Neuronal stem cell (in vitro differentiated cells): Measurements from ENCODE around the gene MARCHF6.

Source experiments
- DNase-seq: peaks from one replicate; pipeline ENCODE4 v3.0.0-alpha.2; 2013; ENCODE audit warnings: low spot score
- H2AFZ ChIP-seq: one replicate; pipeline ENCODE4 v1.6.1; 2013; ENCODE audit warnings: mild to moderate bottlenecking, low read length, inconsistent platforms
- H2AK5ac ChIP-seq: 2 replicates; pipeline ENCODE4 v1.6.1; 2013; ENCODE audit warnings: low read depth, mild to moderate bottlenecking, inconsistent platforms, low read length, moderate library complexity, mixed read lengths
- H2BK120ac ChIP-seq: 2 replicates; pipeline ENCODE4 v1.6.1; 2013; ENCODE audit warnings: low read depth, mild to moderate bottlenecking, inconsistent platforms, low read length, moderate library complexity, mixed read lengths
- H2BK12ac ChIP-seq: one replicate; pipeline ENCODE4 v1.6.1; 2013; ENCODE audit warnings: low read length, inconsistent platforms
- H2BK15ac ChIP-seq: 2 replicates; pipeline ENCODE4 v1.6.1; 2013; ENCODE audit warnings: mild to moderate bottlenecking, low read length, inconsistent platforms, mixed read lengths
- H2BK5ac ChIP-seq: one replicate; pipeline ENCODE4 v1.6.1; 2013; ENCODE audit warnings: inconsistent platforms, mild to moderate bottlenecking, low read length, moderate library complexity
- H3K14ac ChIP-seq: one replicate; pipeline ENCODE4 v1.6.1; 2013; ENCODE audit warnings: low read length, inconsistent platforms
- H3K18ac ChIP-seq: 2 replicates; pipeline ENCODE4 v1.6.1; 2013; ENCODE audit warnings: low read length, inconsistent platforms
- H3K23ac ChIP-seq: 2 replicates; pipeline ENCODE4 v1.6.1; 2013; ENCODE audit warnings: low read depth, mild to moderate bottlenecking, mixed read lengths, low read length, inconsistent platforms; ENCODE audit not compliant: poor library complexity
- H3K27ac ChIP-seq: replicated peaks from 3 replicates; pipeline ENCODE4 v1.5.1; 2013; ENCODE audit warnings: low read length, inconsistent platforms
- H3K27me3 ChIP-seq, 3 experiments: 2 replicates each; pipeline ENCODE4 v1.6.1; 2013; ENCODE audit warnings: low read length in 3 of 3, mild to moderate bottlenecking in 2 of 3, inconsistent platforms in 1 of 3, low read depth in 1 of 3, mixed read lengths in 1 of 3, moderate library complexity in 1 of 3; ENCODE audit not compliant: control insufficient read depth in 3 of 3, insufficient read depth in 3 of 3
- H3K36me3 ChIP-seq, 2 donors: replicated peaks in 1 of 2; 2 replicates each; pipeline ENCODE4 v1.6.1; 2013; ENCODE audit warnings: low read length in 2 of 2; ENCODE audit not compliant: control insufficient read depth in 2 of 2, insufficient read depth in 2 of 2
- H3K4ac ChIP-seq: 2 replicates; pipeline ENCODE4 v1.6.1; 2013; ENCODE audit warnings: inconsistent platforms, mild to moderate bottlenecking, low read length, moderate library complexity
- H3K4me1 ChIP-seq, 2 donors: 1 replicate in 1 of 2; 2 replicates in 1 of 2; pipeline ENCODE4 v1.6.1; 2013; ENCODE audit warnings: low read length in 2 of 2, low read depth in 1 of 2; ENCODE audit not compliant: control insufficient read depth in 2 of 2, insufficient read depth in 1 of 2
- H3K4me2 ChIP-seq: one replicate; pipeline ENCODE4 v1.6.1; 2013; ENCODE audit warnings: mild to moderate bottlenecking, low read length, inconsistent platforms; ENCODE audit not compliant: insufficient read depth, poor library complexity, severe bottlenecking
- H3K4me3 ChIP-seq, 2 donors: 2 replicates each; pipeline ENCODE4 v1.5.1; 2013; ENCODE audit warnings: low read length in 2 of 2, mild to moderate bottlenecking in 2 of 2, inconsistent platforms in 1 of 2, moderate library complexity in 1 of 2
- H3K79me1 ChIP-seq: one replicate; pipeline ENCODE4 v1.6.1; 2013; ENCODE audit warnings: low read depth, mild to moderate bottlenecking, inconsistent platforms, low read length, moderate library complexity
- H3K9ac ChIP-seq: one replicate; pipeline ENCODE4 v1.6.1; 2013; ENCODE audit warnings: mild to moderate bottlenecking, low read depth, low read length, inconsistent platforms; ENCODE audit not compliant: poor library complexity
- H3K9me3 ChIP-seq, 2 donors: replicated peaks in 1 of 2; 2 replicates each; pipeline versions ENCODE3 to v1.6.1; 2013; ENCODE audit warnings: low read length in 2 of 2, mild to moderate bottlenecking in 2 of 2, inconsistent platforms in 1 of 2, low read depth in 1 of 2, mixed read lengths in 1 of 2, moderate library complexity in 1 of 2; ENCODE audit not compliant: control insufficient read depth in 2 of 2, insufficient read depth in 1 of 2
- H4K8ac ChIP-seq: one replicate; pipeline ENCODE4 v1.6.1; 2013; ENCODE audit warnings: low read depth, mild to moderate bottlenecking, inconsistent platforms, low read length, moderate library complexity
- H4K91ac ChIP-seq: one replicate; pipeline ENCODE4 v1.6.1; 2013; ENCODE audit warnings: low read length, low read depth, mild to moderate bottlenecking, inconsistent platforms; ENCODE audit not compliant: poor library complexity
- WGBS, 2 donors: extraction: QIAGEN DNeasy Blood & Tissue Kit; methylation state at CpG; one replicate each; pipeline ENCODE4 v1.1.7; 2013; ENCODE audit warnings: missing lambda C conversion rate in 2 of 2, mixed read lengths in 1 of 2; ENCODE audit not compliant: insufficient read length in 2 of 2, insufficient replicate concordance in 1 of 2; ENCODE audit errors: extremely low coverage in 2 of 2; 5-methylcytosine and 5-hydroxymethylcytosine counted together

MARCHF6 gene

DNA sequence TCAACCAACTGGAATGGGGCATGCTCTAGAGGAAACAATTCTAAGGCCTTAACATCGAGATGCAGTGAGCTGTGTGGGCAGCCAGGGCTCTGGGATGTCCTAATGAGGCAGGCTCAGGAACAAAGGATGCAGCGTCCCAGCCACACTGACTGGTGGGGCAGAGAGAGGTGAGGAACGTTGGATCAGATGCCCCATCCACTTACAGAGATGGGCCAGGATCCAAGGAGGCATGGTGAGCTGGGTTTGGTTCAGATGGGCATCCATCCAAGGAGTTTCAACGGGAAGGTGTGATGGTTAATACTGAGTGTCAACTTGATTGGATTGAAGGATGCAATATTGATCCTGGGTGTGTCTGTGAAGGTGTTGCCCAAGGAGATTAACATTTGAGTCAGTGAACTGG is 15.5 kb upstream of the MARCHF6 start:
- Histone ChIP-seq H4K91ac (no peak overlapping the region), H3K9ac (no peak overlapping the region), H2BK120ac (no peak overlapping the region), H3K4me3 (no peak overlapping the region), H3K9me3 (peaks cover 2 to 4% of the 10 kb centered on the region in 2 donors), H3K14ac (peak overlapping the region; percentile 25), H4K8ac (no peak overlapping the region), H2BK12ac (peak overlapping the region; percentile 69), H2AFZ (peak overlapping the region; percentile 84), H2BK15ac (no peak overlapping the region), H3K4me1 (peaks cover 15% of the 10 kb centered on the region in 2 donors), H2BK5ac (no peak overlapping the region), H3K27me3 (peaks cover 0 to 15% (median 7%) of the 10 kb centered on the region in 3 experiments), H3K27ac (no peak overlapping the region), H3K36me3 (peaks cover 0 to 3% of the 10 kb centered on the region in 2 donors), H3K4ac (no peak overlapping the region), H3K23ac (no peak overlapping the region), H3K79me1 (no peaks in the 10 kb centered on the region), H2AK5ac (peak overlapping the region; percentile 6), H3K18ac (peak overlapping the region; percentile 35), H3K4me2 (no peak overlapping the region)
- WGBS, 2 donors, result no CpG with 5 or more reads among the region's 4 CpGs
- no peak for DNase-seq

DNA sequence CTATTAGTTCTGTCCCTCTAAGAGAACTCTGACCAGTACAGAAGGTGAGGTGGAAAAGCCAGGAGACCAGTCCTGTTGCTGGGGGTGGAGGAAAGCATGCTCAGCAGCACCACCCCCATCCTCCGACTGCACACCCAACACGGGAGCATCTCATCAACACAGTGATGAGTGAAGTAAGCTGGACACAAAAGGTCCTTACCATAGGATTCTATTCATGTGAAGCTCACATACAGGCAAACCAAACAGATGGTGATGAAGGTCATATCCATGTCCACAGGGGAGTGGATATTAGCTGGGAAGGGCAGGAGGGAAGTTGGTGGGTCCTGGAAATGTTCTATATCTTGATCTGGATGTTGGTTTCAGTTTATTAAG is 14.8 kb upstream of the MARCHF6 start:
- no peak overlapping the region for H3K14ac ChIP-seq
- H3K9ac ChIP-seq, result no peak overlapping the region
- H3K9me3 ChIP-seq, result peaks cover 2 to 4% of the 10 kb centered on the region in 2 donors
- H3K27ac ChIP-seq, result no peak overlapping the region
- H3K4me1 ChIP-seq, result peaks cover 15% of the 10 kb centered on the region in 2 donors
- H2BK5ac ChIP-seq, result no peak overlapping the region
- peak overlapping the region; percentile 84 for H2AFZ ChIP-seq
- H4K91ac ChIP-seq, result no peak overlapping the region
- no peak overlapping the region for H3K18ac ChIP-seq
- no peak for DNase-seq
- no peak overlapping the region for H3K4me2 ChIP-seq
- H2BK15ac ChIP-seq, result no peak overlapping the region
- no peak overlapping the region for H2BK12ac ChIP-seq
- no peak overlapping the region for H2BK120ac ChIP-seq
- peaks cover 0 to 4% of the 10 kb centered on the region in 2 donors for H3K36me3 ChIP-seq
- no peak overlapping the region for H2AK5ac ChIP-seq
- H3K4me3 ChIP-seq, result peak overlapping the region in 1 of 2 donors; percentile 34
- no peaks in the 10 kb centered on the region for H3K79me1 ChIP-seq
- H3K4ac ChIP-seq, result no peak overlapping the region
- no peak overlapping the region for H4K8ac ChIP-seq
- WGBS, 2 donors, result no CpG with 5 or more reads among the region's 2 CpGs
- no peak overlapping the region for H3K23ac ChIP-seq
- peaks cover 0 to 8% (median 3%) of the 10 kb centered on the region in 3 experiments for H3K27me3 ChIP-seq

DNA sequence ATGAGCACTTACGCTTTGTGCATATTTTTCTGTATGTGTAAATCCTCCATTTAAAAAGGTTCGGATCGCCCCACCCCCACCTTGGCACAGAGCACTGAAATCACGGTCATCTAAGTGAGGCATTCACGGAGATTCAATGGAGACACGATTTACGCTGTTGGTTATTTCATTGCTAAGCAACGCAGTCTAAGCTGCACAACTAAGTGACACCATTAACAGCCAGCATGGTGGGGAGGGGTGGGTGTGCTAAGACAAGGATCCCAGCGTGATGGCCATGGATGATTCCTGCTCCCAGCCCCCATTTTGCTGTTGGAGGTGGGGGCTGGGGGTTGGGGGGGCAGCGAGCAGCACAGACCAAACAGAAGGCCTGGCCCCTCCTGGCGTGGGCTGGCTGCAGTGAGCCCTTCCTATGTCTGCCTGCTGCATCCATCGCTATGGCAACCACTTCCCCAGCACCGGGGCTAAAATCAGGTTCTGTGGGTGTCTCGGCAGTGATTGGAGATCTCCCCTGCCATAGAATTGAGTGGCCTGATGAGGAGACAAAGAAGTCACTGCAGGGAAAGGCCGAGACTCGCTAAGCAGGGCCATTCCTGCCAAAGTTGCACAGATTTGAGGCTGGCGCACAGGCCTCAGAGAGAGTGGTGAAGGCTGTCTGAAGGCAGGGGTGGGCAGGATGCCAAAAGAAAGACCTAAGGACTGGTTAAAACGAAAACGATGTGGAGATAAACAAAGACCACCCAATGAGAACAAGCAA is 14.3 kb upstream of the MARCHF6 start:
- no peak overlapping the region for H4K91ac ChIP-seq
- H2BK120ac ChIP-seq, result no peak overlapping the region
- H3K79me1 ChIP-seq, result no peaks in the 10 kb centered on the region
- H3K27me3 ChIP-seq, result peaks cover 0 to 4% (median 3%) of the 10 kb centered on the region in 3 experiments
- H3K14ac ChIP-seq, result no peak overlapping the region
- H2AFZ ChIP-seq, result peak overlapping the region; percentile 84
- peak overlapping the region; percentile 33 for H3K27ac ChIP-seq
- peaks cover 2 to 4% of the 10 kb centered on the region in 2 donors for H3K9me3 ChIP-seq
- H4K8ac ChIP-seq, result no peak overlapping the region
- no peak overlapping the region for H2BK12ac ChIP-seq
- peak; percentile 45 for DNase-seq
- no peak overlapping the region for H2BK5ac ChIP-seq
- peaks cover 15% of the 10 kb centered on the region in 2 donors for H3K4me1 ChIP-seq
- peaks cover 0 to 4% of the 10 kb centered on the region in 2 donors for H3K36me3 ChIP-seq
- peak overlapping the region in 1 of 2 donors; percentile 34 for H3K4me3 ChIP-seq
- no peak overlapping the region for H2BK15ac ChIP-seq
- no peak overlapping the region for H3K4ac ChIP-seq
- H2AK5ac ChIP-seq, result no peak overlapping the region
- WGBS, 2 donors, result no CpG with 5 or more reads among the region's 19 CpGs
- peak overlapping the region; percentile 15 for H3K18ac ChIP-seq
- no peak overlapping the region for H3K9ac ChIP-seq
- H3K23ac ChIP-seq, result no peak overlapping the region
- H3K4me2 ChIP-seq, result no peak overlapping the region

DNA sequence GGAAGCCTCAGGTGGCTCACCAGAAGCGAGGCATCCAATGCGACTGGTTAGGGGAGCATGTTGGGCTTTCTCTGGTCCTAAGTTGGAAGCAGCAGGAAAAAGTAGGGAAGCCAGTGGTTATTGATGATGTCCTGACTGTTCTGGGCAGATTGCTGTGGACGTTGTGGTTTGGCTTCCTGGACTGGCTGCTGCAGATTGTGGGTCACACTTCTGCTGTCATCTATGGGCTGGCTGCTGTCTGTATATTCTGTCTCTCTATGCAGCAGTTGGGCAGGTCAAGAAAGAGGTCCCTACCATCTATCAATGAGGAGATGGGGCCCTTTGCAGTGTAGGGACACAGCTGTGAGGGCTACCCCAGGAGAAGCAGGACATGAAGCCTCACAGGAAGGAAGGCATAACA is 13.5 kb upstream of the MARCHF6 start:
- Histone ChIP-seq H2BK120ac (no peak overlapping the region), H3K4me1 (peaks cover 13 to 15% of the 10 kb centered on the region in 2 donors), H3K9ac (no peak overlapping the region), H3K4me2 (no peak overlapping the region), H3K27me3 (no peaks in the 10 kb centered on the region), H4K91ac (no peak overlapping the region), H3K23ac (no peak overlapping the region), H2BK12ac (no peak overlapping the region), H3K18ac (peak overlapping the region; percentile 21), H2BK15ac (no peak overlapping the region), H3K4ac (no peak overlapping the region), H2AFZ (peak overlapping the region; percentile 84), H2BK5ac (no peak overlapping the region), H3K27ac (peak overlapping the region; percentile 22), H3K36me3 (peaks cover 0 to 4% of the 10 kb centered on the region in 2 donors), H3K9me3 (peaks cover 0 to 6% of the 10 kb centered on the region in 2 donors), H4K8ac (no peak overlapping the region), H3K14ac (no peak overlapping the region), H3K4me3 (no peak overlapping the region), H3K79me1 (no peaks in the 10 kb centered on the region), H2AK5ac (no peak overlapping the region)
- DNase-seq, result no peak
- no CpG with 5 or more reads among the region's 3 CpGs for WGBS, 2 donors
